HG03196 (cell line): ENCODE measurements around the gene PMM2.
"Not testable (repeated sequence)": the region's sequence is repeated elsewhere in the genome, so short reads cannot be mapped to it uniquely, and the experiment has no call there.

Experiments
- ATAC-seq: cut with Tn5 transposase; IDR thresholded peaks from one replicate; pipeline ENCODE4 v1.9.1; 2021; ENCODE audit not compliant: unreplicated experiment

Gene PMM2

GRCh38 chr16:8797364-8798173 lies at the start of gene PMM2, which contains the start of gene TMEM186:
Gene PMM2 (plus strand): TSS chr16:8797839. CDS start chr16:8797883, 44 bp downstream.
Gene TMEM186 (minus strand): TSS chr16:8797639. CDS start chr16:8797614, 25 bp downstream.
- ATAC-seq, result peak; percentile 95

GRCh38 chr16:8748944-8749343 lies 48.7 kb upstream of the PMM2 start:
- not testable (repeated sequence) for ATAC-seq

DNA sequence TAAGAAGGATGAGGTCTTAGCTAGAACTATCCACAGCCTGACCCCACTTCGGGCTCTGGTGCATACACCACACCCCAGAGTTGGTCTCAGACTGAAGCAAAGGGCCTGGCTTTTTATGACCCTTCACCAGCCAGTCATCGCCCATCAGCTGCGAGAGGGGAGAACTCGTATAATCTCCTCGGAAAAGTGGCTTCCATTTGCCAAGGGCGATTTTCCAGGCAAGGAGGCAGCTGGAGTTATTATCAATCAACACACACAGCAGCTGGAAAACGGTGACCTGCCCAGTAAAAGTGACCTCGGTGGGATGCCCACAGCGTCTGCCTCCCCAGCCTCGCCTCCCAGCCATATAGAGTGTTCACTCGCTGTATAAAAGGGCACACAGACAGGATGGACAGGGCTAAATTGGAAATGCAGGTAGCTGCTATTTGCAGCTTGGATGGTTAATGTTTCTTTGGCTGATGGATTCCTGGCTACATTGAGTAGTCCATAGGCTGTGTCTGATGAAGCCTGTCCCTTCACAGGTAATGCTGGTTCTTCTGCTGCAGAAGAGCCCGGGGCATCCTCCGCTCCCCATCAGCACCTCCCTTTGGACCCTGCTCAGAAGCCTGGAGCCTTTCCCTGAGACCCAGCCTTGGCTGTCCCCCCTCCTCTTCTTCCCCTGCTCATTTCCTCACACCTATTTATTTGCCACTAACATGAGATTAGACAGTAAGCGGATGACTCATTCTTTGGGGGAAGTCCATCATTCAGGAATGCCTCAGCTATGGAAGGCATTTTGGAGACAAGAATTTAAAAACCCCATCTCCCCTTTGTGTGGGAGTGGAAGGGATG lies 45.9 kb upstream of the PMM2 start:
- ATAC-seq, result no peak

DNA sequence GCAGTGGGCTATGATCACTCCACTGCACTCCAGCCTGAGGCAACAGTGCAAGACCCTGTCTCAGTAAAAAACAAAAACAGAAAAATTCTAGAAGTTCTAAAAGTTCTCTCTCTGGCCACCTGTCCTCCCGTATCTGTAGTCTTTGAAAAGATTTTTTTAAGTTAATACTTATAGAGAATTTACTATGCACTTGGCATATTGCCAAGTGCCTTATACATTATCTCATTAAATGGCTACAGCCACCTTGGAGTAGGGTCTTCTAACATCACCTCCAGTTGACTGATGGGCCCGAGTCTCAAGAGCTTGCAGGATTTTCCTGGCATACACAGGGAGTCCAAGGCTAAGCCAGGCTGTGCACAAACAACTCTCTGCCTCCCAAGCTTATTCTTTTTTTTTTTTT lies 44.9 kb upstream of the PMM2 start:
- ATAC-seq, result no peak

- no peak for ATAC-seq
Observed at GRCh38 chr16:8753416-8754054, 44.1 kb upstream of the PMM2 start.

- no peak for ATAC-seq
Observed at GRCh38 chr16:8756755-8757154, 40.9 kb upstream of the PMM2 start.

- ATAC-seq, result no peak
Observed at GRCh38 chr16:8758022-8758421, 39.6 kb upstream of the PMM2 start.

DNA sequence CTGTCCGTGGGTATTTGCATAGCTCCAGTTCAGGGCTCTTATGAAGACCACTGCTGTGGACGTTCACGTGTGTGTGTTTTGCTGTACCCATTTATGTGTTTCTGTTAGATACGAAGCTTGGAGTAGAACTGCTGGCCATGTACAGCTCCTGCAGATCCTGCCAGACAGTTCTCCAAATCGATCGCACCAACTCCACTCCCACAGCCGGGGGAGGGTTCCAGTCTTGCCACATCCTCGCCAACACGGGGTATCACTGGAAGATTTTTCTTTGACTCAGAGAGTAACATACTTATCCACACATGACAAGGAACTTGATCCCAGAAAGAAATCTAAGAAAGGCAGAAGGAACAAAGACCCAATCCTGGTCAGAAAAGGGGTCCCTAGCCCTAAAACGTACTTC lies 37.6 kb upstream of the PMM2 start:
- ATAC-seq, result no peak

DNA sequence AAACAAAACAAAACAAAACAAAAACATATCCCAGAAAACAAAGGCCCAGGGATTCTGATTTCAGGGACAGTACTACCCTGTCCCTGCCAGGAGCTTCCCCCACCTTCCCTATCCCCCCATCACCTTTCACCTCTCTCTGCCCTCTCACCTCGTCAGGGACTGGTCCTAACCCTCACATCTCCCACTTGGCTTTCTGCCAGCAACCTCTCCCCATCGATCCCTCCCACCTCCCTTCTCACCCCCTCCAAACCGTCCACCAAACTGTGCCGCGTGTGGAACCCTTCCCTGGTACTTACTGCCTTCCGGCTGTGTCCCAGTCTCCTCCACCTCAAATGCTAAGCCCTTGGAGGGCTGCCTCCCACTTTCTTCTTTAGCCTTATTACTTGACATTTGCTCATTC lies 36.6 kb upstream of the PMM2 start:
- no peak for ATAC-seq

DNA sequence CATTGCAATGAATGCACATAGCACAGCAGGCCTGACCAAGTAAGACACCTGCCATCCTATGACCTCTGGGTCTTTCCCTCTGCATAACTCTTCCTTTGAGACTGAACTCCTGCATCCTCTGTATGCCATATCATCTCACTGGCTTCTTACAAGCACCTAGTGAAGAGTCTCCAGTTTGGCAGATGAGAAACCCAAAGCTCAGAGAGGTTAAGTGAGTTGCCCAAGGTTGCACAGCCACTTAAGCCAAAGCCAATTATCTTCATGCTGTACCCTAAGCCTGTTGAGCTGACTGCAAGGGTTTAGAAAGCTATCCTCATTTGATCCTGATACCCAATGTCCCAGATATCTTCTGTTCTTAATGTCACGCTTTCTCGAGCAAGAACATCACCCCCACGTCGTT lies 35.4 kb upstream of the PMM2 start:
- ATAC-seq, result no peak

DNA sequence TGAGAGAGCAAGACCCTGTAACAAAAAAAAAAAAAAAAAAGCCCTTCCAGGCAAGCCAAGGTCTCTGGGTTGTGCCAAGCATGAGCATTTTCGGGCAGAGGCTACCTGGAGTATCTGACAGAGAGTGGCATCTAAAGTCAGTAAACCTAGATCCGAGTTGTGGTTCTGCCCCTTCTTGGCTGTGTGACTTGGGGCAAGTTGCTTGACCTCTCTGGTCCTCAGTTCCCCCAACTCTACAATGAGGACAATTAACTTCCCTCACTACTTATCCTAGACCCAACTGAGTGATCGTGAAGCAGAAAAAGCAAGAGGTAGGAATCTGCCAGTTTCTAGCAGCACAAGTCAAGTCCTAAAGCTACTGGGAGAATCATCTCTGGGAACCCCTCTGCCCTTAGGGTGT lies 34.6 kb upstream of the PMM2 start:
- ATAC-seq, result no peak

DNA sequence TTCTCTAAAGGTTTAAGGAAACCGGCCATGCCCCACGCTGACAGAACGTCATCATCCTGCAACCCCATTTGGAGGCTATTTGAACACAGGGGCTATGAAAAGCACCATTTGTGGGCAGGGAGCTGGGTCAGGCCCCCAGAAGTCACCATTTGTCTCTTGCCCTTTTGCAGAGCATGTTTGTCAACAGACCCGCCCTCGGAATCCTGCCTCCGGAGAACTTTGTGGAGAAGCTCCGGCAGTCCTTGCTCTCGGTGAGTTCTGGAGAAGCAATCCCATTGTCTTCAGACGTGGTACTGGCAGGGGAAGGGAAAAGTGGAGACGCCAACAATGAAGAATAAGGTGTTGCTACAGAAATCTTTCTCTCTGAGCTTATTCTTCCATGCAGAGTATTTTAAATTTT lies 33.7 kb upstream of the PMM2 start:
- no peak for ATAC-seq

DNA sequence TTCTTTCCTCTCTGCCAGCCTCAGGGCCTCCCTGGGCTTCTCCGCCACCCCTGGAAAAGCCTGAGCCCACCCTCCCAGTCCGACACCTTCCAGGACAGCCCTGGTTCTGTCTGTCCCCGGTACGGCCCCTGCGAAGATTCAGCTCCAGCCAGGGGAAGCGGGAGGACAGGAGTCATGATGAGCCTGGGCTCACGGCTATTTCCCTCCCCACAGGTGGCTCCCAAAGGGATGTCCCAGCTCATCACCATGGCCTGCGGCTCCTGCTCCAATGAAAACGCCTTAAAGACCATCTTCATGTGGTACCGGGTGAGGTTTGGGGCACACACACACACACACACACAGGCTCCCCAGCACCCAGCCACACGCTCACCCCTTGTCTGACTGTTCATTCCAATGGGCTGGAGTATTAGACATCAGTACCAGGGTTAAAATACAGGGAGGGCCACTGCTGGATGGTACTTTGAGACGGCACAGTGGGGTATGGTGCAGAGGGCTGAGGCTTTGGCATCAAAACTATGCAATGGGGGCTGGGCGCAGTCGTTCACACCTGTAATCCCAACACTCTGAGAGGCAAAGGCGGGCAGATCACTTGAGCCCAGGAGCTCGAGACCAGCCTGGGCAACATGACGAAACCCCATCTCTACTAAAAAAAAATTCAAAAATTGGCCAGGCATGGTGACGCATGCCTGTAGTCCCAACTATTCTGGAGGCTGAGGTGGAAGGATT lies 33.0 kb upstream of the PMM2 start:
- ATAC-seq, result no peak

DNA sequence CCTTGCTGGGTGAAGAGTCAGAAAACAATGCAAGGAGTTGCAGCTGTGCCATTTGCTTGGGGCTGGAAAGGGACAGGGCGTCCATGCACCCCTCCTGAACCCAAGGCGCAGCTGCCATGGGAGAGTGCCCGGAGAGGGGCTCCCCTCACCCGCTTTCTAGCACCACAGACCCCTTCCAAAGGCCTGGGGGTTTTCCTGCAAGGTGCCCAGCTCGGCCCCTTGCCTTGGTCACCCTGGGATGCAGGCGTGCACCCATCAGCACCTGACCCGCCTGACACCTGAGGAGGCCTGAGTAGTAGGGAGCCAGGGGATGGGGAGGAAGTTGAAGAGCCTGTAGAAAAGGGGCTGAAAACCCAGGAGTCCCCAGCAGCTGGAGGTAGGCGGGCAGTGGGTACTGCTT lies 30.5 kb upstream of the PMM2 start:
- ATAC-seq, result no peak

DNA sequence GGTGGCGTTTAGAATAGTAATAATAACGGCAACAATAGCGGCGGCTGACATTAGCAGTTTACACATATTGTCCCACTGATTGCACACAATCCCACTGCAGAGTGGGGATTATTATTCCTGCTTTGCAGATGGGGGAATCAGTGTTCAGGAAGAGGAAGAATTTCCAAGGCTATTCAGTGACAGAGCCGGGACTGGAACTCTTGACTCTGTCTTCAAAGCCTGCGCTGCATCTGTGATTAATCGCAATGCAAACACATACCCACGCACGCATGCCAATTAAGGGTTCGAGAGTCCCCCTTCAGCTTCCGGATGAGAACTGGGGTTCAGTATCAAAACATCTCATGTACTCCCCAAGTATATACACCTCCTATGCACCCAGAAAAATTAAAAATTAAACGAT lies 29.4 kb upstream of the PMM2 start:
- ATAC-seq, result no peak

DNA sequence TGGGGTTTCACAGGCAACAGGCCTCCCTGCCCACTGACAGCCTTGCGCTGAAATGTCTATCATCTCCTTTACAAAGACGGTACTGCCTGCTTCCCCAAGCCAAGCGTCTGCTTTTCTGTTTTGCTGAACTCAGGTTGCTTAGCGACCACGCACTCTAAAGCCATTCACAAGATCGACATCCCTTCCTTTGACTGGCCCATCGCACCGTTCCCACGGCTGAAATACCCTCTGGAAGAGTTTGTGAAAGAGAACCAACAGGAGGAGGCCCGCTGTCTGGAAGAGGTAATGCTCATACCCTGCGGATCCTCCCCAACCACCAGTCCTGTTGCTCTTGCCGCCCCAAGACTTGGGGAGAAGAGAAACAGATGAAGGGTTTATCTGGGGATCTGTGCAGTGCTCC lies 28.9 kb upstream of the PMM2 start:
- no peak for ATAC-seq

GRCh38 chr16:8773537-8773936 lies 24.1 kb upstream of the PMM2 start:
- no peak for ATAC-seq

- no peak for ATAC-seq
Observed at GRCh38 chr16:8774208-8774607, 23.4 kb upstream of the PMM2 start.

DNA sequence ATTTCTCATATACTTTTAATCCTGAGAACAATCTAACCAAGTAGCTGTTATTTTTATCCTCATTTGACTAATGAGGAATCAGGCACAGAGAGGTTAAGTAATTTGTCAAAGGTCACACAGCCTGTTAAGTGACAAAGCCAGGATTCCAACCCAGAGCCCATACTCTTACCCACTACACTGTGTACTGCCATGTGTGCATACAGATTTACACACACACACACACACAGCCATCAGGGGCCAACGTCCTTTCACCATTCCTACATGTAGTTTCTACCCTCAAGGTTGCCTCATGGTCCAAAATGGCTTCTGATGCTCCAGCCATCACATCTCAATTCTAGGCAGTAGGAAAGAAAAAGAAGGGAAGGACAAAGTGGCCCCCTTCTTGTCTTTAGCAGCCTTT lies 22.3 kb upstream of the PMM2 start:
- no peak for ATAC-seq

- no peak for ATAC-seq
Observed at GRCh38 chr16:8776129-8776584, 21.5 kb upstream of the PMM2 start.

DNA sequence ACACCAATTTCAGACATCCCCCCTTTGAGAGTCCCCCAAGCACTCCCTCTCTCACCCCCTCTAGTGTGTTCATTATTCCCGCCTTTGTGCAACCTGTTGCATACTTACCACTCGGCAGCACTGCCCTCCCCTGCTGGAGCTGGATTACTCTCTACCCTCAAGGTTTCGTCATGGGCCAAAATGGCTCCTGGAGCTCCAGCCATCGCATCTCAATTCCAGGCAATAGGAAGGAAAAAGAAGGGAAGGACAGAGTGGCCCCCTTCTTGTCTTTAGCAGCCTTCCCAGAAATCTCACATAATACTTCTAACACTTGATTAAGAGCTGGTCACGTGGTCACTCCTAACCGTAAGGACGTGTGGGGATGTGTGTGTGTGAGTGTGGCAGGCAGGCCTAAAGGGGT lies 20.4 kb upstream of the PMM2 start:
- ATAC-seq, result no peak
